Hematopoietic multipotent progenitor cell treated with erythropoietin and hydrocortisone succinate and interleukin-3 and kit ligand, for 17 days (in vitro differentiated cells): Measurements from ENCODE around the gene SFXN3.

Experiments used
- DNase-seq: peaks from one replicate; pipeline ENCODE4 v3.0.0-alpha.2; 2015; ENCODE audit warnings: low spot score

Gene SFXN3

GRCh38 chr10:101000127-101000914 is 30.7 kb upstream of the SFXN3 start:
- no peak for DNase-seq

GRCh38 chr10:101000915-101001658 is 29.9 kb upstream of the SFXN3 start:
- DNase-seq, result no peak

- DNase-seq, result no peak
Observed at GRCh38 chr10:101001659-101002035, 29.4 kb upstream of the SFXN3 start.

- DNase-seq, result no peak
Observed at GRCh38 chr10:101002456-101002855, 28.6 kb upstream of the SFXN3 start.

- DNase-seq, result no peak
Observed at GRCh38 chr10:101003639-101004206, 27.3 kb upstream of the SFXN3 start.

GRCh38 chr10:101005361-101005760 is 25.7 kb upstream of the SFXN3 start:
- DNase-seq, result no peak

GRCh38 chr10:101005869-101006567 is 25.0 kb upstream of the SFXN3 start:
- no peak for DNase-seq

- DNase-seq, result no peak
Observed at GRCh38 chr10:101006593-101007098, 24.4 kb upstream of the SFXN3 start.

- no peak for DNase-seq
Observed at GRCh38 chr10:101007099-101007711, 23.8 kb upstream of the SFXN3 start.

- DNase-seq, result no peak
Observed at GRCh38 chr10:101007915-101008822, 22.9 kb upstream of the SFXN3 start.

GRCh38 chr10:101008823-101009423 is 22.1 kb upstream of the SFXN3 start:
- DNase-seq, result no peak

- no peak for DNase-seq
Observed at GRCh38 chr10:101010329-101010728, 20.7 kb upstream of the SFXN3 start.

GRCh38 chr10:101011517-101012423 is 19.3 kb upstream of the SFXN3 start:
- no peak for DNase-seq

- peak; percentile 89 for DNase-seq
Observed at GRCh38 chr10:101012525-101013364, 18.3 kb upstream of the SFXN3 start.

GRCh38 chr10:101013365-101013825 is 17.6 kb upstream of the SFXN3 start:
- no peak for DNase-seq

GRCh38 chr10:101014230-101014884 is 16.7 kb upstream of the SFXN3 start:
- DNase-seq, result peak; percentile 70

GRCh38 chr10:101014966-101015581 is 16.0 kb upstream of the SFXN3 start:
- DNase-seq, result peak; percentile 22
